GM18511 (cell line): ENCODE results near the gene SND1.
A peak's percentile ranks its signal among the peaks of the same experiment; 100 is the strongest.
"Not testable (repeated sequence)": the region's sequence is repeated elsewhere in the genome, so short reads cannot be mapped to it uniquely, and the experiment has no call there.

ENCODE experiments used
- ATAC-seq: cut with Tn5 transposase; IDR thresholded peaks from one replicate; pipeline ENCODE4 v1.9.1; 2021; ENCODE audit warnings: mild to moderate bottlenecking, moderate library complexity; ENCODE audit not compliant: unreplicated experiment

The SND1 gene

DNA sequence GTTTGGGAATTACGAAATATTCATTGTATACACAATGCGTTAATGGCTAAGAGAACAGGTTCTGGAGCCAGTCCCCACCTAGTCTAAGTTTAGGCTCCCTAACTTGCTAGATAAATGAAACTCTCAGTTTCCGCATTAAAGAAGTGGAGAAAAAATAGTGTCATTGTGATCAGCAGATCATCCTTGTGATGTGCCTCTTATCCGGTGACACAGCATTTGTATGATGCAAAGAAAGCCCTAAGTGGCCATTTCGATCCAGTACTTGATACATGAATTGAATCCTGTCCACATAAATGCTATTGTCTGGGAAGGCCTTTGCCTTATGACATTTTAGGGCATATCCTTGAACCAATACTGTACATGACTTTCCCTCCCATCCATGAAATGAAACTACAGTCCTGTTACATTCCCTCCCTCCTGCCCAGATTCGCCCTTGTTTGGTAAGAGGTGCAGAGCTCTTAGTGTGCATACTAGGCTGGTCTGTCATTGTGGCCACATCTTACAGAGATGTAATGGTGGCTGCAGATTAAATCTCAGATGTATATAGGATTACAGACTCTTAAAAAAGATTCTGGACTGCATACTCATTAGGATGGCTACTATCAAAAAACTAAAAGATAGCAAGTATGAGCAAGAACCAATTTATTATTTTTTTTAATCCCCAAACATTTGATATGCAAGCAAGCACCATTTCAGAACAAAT lies 298.4 kb downstream of the SND1 start:
- no peak for ATAC-seq

DNA sequence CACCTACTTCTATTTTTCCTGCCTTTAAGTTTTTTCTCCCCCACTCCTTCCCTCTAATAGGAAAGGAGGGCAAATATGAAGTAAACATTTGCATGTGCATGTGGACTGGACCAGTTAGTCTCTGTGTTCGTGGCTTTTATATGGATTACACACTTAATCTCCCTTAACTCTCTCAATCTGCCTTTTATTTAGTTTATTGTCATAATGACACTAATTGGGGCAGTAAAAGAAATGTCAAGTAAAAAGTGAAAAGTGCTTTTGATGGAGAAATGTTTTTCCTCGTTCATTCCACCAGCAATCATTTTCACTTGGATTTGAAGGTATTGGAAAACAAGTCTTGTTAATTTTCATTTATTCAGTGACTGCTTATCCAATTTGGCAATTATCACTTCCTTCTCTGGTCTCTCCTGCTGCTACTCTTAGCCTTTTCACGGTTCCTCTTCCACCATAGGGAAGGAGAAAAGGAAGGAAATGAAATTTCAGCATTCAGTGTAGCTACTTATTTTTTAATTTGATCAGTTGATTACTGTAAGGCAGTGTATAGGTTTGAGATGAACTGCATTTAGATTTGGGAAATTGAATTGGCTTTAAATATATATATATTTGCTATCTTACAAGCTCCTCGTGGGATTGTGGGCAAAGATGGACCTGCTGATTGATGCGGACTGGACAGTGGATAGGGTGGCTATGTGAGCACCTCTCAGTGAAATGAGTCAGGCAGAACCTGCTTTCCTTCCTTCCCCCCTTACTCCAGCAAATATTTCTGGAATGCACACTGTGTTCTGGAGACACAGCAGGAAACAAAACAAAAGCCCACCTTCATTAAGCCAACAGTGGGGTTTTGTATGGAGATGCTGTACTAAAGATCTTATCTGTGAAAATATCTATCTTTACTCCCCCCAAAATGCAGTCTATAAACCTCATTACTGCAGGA lies 301.7 kb downstream of the SND1 start:
- ATAC-seq: no peak

DNA sequence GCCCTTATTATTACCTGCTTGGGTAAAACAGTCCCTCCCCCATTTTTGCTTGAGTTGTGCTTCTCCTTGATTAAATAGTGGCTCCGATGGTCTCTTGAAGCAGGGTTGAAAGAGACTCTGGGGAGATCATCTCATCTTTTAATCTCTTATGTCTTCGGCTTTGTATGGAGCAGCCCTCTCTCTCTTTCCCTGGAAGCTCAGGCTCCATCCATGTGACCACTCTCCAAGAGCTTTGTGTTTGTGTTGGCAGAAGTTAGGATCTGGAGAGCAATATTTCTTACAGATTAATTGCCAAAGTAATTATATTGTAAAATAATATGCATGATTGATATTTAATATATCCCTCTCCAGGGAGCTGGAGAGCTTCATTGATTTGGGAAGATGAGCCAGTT lies 302.4 kb downstream of the SND1 start:
- no peak for ATAC-seq

DNA sequence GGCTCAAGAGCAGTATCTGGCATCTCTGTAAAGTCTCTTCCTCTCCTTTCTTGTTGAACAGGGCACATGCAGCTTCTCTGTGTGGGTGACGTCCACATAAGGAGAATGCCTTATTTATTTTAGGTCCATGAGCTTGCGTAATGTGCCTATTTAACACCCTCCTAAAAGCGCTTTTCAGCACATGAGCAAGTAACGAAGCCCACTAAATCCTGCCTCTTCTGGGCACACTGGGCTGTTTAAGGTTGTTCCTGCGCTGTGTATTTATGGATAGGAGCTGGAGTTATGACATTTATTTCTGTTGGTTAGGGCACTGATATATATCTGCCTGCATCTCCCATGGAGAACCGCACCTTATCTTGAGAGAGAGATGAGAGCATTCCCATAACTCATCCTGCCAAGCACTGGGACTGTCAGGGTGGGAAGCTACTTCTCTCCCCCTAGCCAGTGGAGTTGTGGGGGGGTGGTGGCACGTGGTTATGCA lies 303.1 kb downstream of the SND1 start:
- no peak for ATAC-seq

DNA sequence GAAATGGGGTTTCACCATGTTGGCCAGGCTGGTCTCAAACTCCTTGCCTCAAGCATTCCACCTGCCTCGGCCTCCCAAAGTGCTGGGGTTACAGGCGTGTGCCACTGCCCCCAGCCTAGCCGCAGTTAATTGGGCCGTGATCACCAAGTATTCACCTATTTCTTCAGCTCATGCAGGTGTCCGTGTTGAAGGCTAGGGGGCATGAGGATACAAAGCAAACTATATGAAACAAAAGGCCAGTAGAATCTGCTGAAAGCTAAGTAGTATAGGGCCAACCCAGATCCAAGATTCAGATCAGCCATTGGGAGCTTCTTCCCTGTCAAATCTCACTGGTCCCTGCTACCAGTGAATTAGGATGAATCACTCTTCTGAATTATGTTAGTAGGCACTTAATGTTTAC lies 305.9 kb downstream of the SND1 start:
- ATAC-seq: no peak

DNA sequence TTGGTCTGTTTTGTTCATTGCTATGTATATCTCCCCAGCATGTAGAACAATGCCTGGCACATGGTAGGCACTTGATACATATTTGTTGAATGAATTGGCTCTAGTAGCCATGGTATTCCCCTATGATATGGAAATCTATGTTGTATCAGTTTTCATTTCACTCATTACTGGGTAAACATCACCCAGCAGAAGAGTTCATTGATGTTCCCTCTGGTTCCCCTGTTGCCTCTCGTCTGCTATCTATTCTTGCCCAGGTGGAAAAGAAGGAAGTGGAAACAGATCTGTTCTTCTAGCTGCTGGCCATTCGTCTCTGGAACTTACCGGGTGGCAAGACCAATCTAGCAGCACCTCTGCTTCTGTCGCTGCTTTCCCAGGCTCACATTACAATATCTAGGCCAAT lies 307.8 kb downstream of the SND1 start:
- peak; percentile 75 for ATAC-seq

DNA sequence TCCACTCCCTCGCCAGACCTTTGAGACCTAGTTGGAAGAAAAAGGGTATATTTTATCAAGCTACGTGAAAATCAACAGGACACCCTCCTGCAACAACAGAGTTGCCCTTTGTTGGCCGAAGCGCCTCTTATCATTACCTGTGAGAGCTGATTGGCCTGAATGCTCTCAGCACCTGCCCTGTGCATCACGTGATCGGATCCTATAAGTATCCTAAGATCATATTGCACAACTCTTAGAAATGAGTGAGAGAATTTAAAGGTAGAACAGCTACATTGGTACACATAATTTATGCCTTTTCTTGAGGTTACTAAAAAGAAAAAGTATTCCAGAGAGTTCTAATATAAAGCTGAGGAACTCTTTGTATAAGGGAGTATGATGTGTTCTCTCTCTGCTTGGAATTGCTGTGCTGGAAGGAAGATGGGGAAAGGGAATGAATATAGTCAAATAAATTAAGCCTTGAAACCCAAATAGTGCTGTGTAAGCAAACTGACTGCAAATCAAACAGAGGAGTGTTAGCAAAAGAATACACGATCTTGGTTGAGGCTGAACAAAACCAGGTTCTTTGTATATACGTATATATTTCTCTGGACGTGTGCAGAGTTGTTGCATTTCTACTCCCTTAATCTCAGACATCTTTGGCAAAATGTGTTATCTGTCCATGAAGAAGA lies 309.9 kb downstream of the SND1 start:
- no peak for ATAC-seq

DNA sequence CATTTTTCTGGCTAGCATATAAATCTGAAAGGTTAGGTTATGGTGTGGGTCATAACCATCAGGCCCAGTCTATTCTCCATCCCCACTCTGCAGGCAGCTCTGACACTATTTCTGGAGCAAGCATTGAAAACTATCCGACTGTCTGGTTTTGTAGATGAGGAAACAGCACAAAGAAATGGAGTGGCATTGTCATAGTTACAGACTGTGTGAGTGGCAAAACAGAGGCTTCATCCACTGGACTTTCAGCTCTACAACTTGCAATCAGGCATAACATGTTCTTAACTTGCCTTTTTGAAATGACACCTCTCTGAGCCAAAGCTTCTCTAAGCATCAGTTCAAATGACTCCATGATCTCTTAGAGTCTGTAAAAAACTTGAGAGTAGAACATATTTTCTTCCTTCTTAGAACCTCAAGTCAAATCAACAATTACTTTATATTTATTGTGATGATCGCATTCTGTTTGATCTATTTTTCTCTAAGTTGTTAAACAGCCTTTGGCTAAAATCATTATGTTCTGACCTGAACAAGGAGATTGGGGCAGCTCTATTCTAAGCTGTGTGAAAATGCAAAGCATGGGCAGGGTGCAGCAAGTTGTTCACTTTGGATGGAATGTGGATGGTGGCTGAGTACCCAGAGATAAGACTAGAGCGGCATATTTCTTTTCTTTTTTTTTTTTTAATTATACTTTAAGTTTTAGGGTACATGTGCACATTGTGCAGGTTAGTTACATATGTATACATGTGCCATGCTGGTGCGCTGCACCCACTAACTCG lies 310.8 kb downstream of the SND1 start:
- no peak for ATAC-seq

DNA sequence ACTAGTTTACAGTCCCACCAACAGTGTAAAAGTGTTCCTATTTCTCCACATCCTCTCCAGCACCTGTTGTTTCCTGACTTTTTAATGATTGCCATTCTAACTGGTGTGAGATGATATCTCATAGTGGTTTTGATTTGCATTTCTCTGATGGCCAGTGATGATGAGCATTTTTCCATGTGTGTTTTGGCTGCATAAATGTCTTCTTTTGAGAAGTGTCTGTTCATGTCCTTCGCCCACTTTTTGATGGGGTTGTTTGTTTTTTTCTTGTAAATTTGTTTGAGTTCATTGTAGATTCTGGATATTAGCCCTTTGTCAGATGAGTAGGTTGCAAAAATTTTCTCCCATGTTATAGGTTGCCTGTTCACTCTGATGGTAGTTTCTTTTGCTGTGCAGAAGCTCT lies 311.9 kb downstream of the SND1 start:
- not testable (repeated sequence) for ATAC-seq

DNA sequence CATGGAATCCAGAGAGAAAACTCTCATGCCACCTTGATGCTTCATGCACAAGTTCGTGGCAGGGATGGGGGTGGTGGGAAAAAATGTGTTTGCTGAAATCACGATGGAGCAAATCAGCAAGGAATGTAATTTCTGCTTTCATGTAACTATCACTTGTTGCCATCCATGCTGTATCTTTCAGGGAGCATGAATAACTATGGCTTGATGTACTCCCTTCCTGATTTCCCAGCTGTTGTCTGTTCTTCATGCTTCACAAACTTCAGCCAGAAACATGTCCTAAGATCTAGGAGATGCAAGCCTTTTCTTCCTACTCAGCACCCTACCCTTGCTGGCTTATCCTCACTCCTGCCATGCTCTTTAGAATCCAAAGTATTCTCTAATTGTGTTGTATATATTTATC lies 315.3 kb downstream of the SND1 start:
- no peak for ATAC-seq

DNA sequence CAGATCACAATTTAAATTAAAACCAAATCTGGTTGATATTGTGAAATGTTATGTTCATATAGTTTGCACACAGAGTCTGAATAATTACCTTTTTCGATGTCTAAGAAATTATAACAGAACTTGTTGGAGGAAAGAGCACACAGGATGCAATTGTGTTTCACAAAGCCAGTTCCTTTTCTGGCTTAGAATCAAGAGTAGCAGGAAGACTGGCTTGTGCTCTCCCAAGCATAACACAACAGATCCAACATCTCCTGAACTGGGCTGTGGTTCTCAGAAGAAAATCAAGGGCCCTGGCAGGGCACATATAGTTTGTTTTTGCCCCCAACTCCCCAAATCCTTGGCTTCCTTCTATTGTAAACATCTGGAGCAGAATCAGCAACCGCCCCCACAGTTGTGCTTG lies 316.6 kb downstream of the SND1 start:
- ATAC-seq: no peak

DNA sequence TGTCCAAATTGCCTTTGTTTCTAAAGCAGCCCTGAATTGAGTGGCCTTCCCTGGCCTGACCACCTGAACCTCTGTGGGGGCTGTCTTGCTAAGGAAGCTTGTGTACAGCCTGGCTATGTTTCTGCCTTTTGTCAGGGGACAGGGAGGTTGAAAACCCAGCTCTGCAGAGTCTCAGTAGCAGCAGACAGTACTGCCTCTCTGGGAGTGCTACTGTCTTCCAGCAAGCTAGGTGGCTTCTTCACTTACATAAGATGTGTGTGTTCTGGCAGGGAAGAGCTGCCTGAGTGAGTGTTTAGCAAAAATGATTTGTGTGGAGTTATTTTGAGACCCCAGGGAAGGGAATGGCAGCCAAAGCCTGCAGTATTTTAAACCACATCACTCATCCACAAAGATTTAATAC lies 321.8 kb downstream of the SND1 start:
- no peak for ATAC-seq

DNA sequence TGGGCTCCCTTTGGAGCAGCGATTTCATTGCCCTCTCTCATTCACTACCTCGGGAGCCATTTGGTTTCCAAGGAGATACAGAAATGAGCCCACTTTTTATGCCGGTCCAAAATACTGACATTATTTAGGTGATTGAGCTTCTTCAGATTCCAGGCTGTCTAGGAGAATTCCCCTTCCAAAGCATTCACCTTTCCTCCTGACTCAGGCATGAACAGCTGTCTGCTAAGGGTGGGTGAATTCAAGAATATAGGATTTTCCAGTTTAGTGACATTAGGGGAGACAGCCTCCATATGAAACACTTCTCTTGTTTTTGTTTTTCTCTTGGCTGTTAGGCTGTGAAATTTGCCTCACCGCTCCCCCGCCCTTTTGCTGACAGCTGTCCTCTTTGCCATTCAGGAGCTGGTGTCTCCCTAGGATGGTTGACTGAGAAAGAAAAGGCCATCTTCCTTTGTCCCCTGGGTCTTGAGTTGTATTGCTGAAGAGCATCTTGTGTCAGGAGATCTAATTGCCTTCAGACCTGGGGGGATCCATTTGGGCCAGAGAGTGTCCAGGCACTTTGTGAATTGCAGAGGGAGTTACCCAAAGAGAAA lies 322.5 kb downstream of the SND1 start:
- no peak for ATAC-seq

DNA sequence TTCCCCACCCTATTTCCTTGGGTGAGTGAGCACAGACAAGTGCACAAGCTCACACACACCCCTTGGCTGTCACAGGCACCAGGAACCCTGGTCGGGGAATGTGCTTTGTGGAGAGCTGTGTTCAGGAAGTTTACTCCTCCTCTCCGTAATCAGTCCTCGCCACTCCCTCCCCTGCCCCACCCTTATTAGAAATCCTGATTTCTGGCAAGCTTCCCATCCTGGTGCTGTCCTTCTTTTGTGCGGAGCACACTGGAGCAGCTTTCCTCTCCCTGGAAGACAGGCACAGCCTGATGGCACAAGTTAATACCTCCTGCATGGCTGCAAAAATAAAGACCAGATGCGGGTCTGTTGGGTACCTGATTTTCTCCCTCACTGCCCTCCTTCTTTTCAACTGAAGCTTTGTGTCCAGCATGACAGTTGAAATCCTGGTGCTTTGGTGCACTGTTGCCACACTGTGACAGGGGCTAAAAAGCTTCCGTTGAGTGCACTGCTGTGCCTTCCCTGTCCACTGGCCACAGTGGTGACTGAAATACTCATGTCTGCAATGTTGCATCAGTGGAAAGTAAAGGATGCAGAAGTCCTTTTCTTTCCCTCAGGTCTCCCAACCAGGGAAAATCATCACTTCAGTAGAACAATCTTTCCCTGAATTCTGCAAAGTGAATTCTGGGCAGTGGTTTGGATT lies 324.2 kb downstream of the SND1 start:
- ATAC-seq: no peak

DNA sequence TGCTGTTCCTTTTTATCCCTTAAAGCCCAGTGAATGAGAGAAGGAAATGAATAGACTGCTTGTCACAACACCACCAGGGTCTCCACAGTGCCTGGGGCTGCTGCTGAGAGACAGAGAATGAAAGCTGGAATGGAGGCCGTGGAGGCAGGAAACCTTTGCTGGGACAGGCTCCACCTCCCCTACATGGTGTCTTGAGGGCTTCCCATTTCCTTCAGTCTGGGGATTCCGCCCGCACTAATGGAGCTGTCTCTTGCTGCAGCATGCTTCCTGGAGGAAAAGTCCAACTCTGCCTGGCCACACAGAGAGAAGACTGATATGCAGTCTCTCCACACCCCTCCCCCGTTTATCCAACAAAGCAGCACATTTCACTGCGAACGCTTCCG lies 324.7 kb downstream of the SND1 start:
- ATAC-seq: no peak

DNA sequence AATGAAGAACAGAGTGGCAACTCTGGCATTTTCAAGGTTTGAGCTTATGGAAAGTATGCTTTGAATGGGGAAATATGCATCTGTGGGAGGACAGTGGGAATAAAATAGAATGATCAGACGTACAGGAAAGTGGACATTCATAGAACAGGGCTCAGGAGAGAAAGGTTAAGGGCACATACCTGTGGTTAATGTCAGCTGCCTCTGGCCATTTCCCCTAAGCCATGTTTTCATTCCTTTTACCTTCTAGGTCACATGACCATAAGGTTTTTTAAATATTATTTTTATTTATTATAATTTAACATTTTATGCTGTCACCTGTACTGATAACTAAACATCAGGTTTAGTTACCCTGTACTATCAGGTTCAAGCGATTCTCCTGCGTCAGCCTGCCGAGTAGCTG lies 326.4 kb downstream of the SND1 start:
- no peak for ATAC-seq

DNA sequence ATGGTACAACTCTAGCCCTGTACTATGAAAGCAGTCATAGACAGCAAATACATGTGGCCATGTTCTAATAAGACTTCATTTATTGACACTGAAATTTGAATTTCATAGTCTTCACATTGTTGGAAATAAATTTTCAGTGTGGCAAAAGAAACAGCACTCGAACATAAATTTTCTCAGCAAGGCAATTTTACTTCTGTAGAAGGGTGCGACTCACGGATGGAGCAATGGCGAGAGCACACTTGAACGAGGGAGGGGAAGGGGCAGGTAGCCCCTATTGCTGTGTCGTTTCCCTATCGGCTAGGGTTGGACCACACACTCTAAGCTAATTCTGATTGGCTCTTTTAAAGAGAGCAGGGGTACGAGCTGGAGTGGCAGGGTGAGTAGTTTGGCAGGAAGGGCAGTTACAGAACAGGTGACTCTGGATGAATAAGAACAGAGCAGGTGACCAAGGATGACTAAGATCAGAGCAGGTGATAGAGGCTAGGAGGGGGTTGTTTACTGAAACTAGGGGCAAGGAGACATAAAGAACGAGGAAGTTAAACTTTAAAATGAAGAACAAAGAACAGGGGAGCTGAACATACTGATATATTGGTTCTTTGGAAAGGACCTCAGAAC lies 327.2 kb downstream of the SND1 start:
- ATAC-seq: no peak

DNA sequence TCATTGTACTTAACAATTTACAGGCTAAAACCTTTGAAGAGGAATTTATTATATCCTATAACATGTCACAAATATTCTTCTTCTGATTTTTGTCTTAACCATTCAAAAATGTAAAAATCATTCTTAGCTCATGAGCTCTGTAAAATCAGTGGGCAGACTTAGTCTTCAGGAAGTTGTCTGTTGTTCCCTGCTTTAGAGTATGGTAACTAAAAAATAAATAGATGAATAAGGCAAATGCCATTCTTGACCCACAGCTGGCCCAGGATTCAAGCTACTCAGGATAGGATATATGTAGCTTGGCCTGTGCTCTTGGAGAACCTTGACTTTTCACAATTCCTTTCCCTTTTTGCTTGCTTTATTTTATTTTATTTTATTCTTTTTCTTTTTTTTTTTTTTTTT lies 327.7 kb downstream of the SND1 start:
- ATAC-seq: no peak

DNA sequence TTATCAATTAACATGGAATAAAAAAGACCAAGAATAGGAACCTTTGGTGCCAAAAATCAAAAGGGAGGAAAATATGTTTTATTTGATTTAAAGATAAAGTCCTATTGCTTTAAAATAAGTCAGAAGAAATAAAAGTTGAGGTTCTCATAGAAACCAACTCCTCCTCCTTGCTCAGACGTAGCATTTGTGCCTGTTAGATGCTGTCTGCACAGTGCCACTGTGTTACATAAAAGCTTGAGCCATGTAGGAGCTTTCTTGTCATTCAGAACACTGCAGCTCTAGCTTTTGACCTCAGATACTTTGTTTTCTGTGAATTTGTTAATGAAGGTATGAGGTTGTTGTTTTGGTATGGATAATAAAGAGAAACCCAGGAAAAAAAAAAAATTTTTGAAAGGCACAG lies 328.9 kb downstream of the SND1 start:
- ATAC-seq: no peak

DNA sequence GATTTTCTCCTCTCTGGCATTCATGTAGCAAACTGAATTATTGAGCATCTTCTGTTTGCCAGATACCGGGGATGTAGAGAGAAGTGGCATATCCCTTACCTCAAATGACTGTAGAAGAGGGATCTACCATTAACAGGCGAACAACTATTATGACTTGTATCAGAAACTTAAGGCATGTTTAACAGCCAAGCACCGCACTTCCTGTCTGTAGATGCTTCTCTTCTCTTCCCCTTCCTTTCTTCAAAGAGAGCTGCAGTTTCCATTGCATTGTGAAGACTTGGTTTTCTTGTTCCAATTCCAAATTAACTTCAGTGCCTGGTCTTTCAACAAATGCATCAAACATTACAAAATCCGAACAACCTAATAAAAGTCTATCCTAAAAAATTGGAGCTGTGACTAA lies 330.0 kb downstream of the SND1 start:
- ATAC-seq: no peak
